Fibroblast of the aortic adventitia (primary cell): ENCODE data around the gene STRA6. TPM values are rescaled to one million over a fixed set of nuclear protein-coding genes. Genes with fewer than 3 reads are reported as not detected.
A peak's percentile ranks its signal among the peaks of the same experiment; 100 is the strongest.

Experiments
- DNase-seq: peaks from one replicate; pipeline ENCODE4 v3.0.0-alpha.2; 2010; ENCODE audit warnings: low read depth
- H3K4me3 ChIP-seq: 2 replicates; pipeline ENCODE4 v1.5.1; 2011; ENCODE audit warnings: low read depth, mild to moderate bottlenecking, control low read depth, low read length, moderate library complexity
- CTCF ChIP-seq: IDR thresholded peaks from 2 replicates; pipeline ENCODE4 v1.5.1; 2011; ENCODE audit warnings: mild to moderate bottlenecking, low read length, control low read depth, inconsistent platforms; ENCODE audit not compliant: insufficient read depth
- total RNA-seq: library from RNA; depleted of rRNA; stranded (reverse); fragments of >200 nt; gene quantifications from 2 replicates; pipeline ENCODE4 v1.2.3, GENCODE V29; 2012; ENCODE audit warnings: low replicate concordance

STRA6 gene
- total RNA-seq, 1 donor: 0.18 TPM

- H3K4me3 ChIP-seq: peak overlapping the region; percentile 77
- no peak for DNase-seq
- TF ChIP-seq CTCF: peak; percentile 1
Observed at GRCh38 chr15:74176262-74177214, 26.0 kb downstream of the STRA6 start.

- no peak for DNase-seq
- no peak for TF ChIP-seq CTCF
- H3K4me3 ChIP-seq: peak overlapping the region; percentile 77
Observed at GRCh38 chr15:74175271-74176191, 27.1 kb downstream of the STRA6 start.

- DNase-seq: no peak
- no peak for TF ChIP-seq CTCF
- H3K4me3 ChIP-seq: peak overlapping the region; percentile 77
Observed at GRCh38 chr15:74174958-74175253, 27.7 kb downstream of the STRA6 start.

- H3K4me3 ChIP-seq: peak overlapping the region; percentile 77
- no peak for TF ChIP-seq CTCF
- peak; percentile 74 for DNase-seq
Observed at GRCh38 chr15:74174219-74174957, 28.2 kb downstream of the STRA6 start.

- peak; percentile 98 for DNase-seq
- H3K4me3 ChIP-seq: peak within 1 kb of the TSS; percentile 77
Observed at GRCh38 chr15:74173380-74174218, 29.0 kb downstream of the STRA6 start, which contains the start of gene ISLR. Gene ISLR (plus strand): TSS chr15:74173710. CDS start chr15:74174859, 1,149 bp downstream.

More at GRCh38 chr15:74173380-74174218, 29.0 kb downstream of the STRA6 start, which contains the start of gene ISLR:
- TF ChIP-seq CTCF: no peak
